GM12873 (cell line): ENCODE results near the gene GATAD2A.

Experiments used
- CTCF ChIP-seq: IDR thresholded peaks from 2 replicates; pipeline ENCODE4 v1.5.1; 2012; ENCODE audit warnings: low read depth, mild to moderate bottlenecking, moderate library complexity, low read length, control low read depth; ENCODE audit not compliant: insufficient read depth; ENCODE audit errors: missing control alignments

GATAD2A gene

GRCh38 chr19:19546751-19547162 is 141.3 kb downstream of the GATAD2A start:
- TF ChIP-seq CTCF = no peak

DNA sequence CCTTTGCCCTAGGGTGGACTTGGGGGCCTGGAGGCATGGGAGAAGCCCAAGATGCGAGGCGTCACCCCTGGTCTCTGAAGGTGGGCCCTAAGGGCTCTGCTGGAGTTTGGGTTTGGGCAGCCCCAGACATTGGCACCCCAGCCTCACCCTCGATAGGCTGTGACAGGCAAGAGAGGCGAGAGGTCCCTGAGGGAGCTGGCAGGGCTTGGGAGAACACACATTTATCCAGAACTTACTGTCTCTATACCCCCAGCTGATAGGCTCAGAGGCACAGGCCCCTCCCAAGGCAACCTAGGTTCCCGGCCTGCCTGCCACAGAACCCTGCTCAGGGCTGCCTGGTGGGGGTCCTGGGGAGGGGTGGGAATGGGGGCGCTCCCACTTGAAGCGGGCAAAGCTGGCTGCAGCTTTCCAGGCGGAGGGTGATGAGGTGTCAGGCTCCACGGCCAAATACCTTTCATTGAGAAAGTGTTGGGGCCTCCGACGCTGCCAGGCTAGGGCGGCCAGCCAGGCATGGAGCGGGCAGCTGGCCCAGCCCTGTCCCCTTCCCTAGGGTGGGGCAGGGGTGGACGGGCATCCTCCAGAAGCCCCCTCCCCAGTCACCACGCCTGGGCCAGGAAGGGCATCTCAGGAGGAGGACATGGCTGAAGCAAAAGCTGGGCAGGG is 142.3 kb downstream of the GATAD2A start:
- TF ChIP-seq CTCF = no peak

DNA sequence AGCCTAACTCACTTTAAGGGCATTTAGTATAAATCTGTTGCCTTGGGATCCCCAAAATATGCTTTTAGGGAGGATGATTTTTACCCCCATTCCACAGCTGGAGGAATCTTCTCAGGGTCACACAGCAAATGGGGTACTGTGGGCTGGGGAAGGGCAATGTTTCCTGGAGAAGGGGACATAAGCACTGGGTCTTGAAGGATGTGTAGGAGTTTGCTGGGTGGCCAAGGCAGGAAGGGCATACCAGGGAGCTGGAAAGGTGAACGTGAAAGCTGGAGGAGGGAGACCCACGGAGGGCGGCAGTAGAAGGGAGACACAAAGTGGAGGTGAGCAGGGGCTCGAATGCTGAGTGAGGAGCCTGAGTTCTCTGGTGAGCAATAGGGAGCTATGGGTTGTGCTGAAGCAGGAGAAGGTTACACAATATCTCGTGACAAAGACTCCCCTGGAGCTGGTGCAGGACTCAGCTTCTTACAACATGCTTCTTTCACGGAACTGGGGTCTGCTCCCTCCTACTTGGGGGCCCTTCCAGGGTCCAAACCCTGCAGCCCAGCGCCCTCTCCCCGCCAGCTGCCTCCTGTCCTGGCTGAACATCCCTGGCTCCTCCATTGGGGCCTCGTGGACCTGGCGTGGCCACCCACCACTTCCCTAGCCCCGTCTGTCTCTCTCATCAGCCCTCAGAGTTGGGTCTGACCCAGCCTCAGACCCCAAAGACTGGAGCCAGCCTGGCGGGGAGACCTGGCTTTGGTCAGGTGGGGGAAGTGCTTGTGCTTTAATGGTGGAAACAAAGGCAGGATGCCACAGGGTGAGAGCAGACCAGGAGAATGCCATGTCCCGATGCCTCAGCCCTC is 143.7 kb downstream of the GATAD2A start:
- TF ChIP-seq CTCF = no peak

GRCh38 chr19:19549804-19550464 is 144.5 kb downstream of the GATAD2A start:
- TF ChIP-seq CTCF = no peak

DNA sequence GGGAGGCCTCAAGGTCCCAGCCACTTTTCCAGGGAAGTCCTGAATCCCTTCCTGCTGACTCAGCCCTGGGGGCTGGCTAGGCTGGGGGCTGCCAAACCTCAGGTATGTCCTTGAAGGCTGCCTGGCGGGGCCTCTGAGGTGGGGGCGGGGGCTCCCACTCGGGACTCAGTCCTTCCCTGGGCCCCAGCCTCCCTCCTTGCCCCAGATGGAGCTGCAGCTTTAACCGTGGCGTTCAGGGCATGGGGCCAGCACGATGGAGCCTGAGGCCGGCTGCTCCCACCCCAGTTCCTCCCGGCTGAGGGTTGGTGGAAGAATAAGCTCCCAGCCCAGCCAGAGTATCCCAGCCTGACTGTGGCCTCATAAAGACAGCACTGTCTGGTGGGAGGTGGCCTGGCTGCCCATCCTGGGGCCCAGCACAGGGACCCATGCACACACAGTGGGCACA is 145.0 kb downstream of the GATAD2A start:
- TF ChIP-seq CTCF = no peak

- TF ChIP-seq CTCF = no peak
These were observed 145.7 kb downstream of the GATAD2A start for GRCh38 chr19:19550972-19551852.
